ENCODE results near the gene USE1.

DNA sequence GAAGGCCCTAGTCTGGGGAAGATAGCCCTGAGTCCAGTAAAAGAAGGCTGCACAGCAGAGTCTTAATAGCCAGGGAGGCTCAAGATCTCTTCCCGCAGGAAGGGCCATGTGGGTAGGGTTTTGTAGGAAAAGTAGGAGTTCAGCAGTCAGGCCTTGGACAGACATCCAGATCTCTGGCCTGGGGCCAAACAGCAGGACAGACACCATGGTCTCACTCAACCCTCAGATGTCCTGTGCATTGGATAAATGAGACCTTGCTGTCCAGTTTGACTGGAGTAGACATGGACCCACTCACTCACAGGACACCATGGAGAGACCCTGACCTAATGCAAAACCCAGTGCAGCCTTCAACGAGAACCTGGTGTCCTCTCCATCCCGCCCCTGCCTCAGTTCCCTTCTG lies 14.7 kb downstream of the USE1 start:
- TF ChIP-seq, protein P1, sequence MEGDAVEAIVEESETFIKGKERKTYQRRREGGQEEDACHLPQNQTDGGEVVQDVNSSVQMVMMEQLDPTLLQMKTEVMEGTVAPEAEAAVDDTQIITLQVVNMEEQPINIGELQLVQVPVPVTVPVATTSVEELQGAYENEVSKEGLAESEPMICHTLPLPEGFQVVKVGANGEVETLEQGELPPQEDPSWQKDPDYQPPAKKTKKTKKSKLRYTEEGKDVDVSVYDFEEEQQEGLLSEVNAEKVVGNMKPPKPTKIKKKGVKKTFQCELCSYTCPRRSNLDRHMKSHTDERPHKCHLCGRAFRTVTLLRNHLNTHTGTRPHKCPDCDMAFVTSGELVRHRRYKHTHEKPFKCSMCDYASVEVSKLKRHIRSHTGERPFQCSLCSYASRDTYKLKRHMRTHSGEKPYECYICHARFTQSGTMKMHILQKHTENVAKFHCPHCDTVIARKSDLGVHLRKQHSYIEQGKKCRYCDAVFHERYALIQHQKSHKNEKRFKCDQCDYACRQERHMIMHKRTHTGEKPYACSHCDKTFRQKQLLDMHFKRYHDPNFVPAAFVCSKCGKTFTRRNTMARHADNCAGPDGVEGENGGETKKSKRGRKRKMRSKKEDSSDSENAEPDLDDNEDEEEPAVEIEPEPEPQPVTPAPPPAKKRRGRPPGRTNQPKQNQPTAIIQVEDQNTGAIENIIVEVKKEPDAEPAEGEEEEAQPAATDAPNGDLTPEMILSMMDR (conservative IDR thresholded peaks at IDR 0.05; ENCODE audit: low read depth in 2 of 2), result no peak
- TF ChIP-seq POLR2AphosphoS5 (IDR thresholded peaks at IDR 0.05; ENCODE audit: low read depth) (0 out of 2 replicates have a peak, but pooled peaks have one; percentile 34), EZH2 (IDR thresholded peaks at IDR 0.05; ENCODE audit: low read depth, unreplicated experiment) (no peak), ZNF114 (CRISPR knock-in tag; IDR thresholded peaks at IDR 0.05) (no peak), EZH2phosphoT487 (IDR thresholded peaks at IDR 0.05; ENCODE audit: unreplicated experiment) (no peak), JUNB (IDR thresholded peaks at IDR 0.05; ENCODE audit: unreplicated experiment) (no peak), NANOG (IDR thresholded peaks at IDR 0.05; ENCODE audit: borderline replicate concordance) (no peak)
- TF ChIP-seq, protein P2, sequence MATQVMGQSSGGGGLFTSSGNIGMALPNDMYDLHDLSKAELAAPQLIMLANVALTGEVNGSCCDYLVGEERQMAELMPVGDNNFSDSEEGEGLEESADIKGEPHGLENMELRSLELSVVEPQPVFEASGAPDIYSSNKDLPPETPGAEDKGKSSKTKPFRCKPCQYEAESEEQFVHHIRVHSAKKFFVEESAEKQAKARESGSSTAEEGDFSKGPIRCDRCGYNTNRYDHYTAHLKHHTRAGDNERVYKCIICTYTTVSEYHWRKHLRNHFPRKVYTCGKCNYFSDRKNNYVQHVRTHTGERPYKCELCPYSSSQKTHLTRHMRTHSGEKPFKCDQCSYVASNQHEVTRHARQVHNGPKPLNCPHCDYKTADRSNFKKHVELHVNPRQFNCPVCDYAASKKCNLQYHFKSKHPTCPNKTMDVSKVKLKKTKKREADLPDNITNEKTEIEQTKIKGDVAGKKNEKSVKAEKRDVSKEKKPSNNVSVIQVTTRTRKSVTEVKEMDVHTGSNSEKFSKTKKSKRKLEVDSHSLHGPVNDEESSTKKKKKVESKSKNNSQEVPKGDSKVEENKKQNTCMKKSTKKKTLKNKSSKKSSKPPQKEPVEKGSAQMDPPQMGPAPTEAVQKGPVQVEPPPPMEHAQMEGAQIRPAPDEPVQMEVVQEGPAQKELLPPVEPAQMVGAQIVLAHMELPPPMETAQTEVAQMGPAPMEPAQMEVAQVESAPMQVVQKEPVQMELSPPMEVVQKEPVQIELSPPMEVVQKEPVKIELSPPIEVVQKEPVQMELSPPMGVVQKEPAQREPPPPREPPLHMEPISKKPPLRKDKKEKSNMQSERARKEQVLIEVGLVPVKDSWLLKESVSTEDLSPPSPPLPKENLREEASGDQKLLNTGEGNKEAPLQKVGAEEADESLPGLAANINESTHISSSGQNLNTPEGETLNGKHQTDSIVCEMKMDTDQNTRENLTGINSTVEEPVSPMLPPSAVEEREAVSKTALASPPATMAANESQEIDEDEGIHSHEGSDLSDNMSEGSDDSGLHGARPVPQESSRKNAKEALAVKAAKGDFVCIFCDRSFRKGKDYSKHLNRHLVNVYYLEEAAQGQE (IDR thresholded peaks at IDR 0.05; ENCODE audit: unreplicated experiment), result no peak
- TF ChIP-seq, protein P3, sequence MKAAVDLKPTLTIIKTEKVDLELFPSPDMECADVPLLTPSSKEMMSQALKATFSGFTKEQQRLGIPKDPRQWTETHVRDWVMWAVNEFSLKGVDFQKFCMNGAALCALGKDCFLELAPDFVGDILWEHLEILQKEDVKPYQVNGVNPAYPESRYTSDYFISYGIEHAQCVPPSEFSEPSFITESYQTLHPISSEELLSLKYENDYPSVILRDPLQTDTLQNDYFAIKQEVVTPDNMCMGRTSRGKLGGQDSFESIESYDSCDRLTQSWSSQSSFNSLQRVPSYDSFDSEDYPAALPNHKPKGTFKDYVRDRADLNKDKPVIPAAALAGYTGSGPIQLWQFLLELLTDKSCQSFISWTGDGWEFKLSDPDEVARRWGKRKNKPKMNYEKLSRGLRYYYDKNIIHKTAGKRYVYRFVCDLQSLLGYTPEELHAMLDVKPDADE (IDR thresholded peaks at IDR 0.05), result no peak

All from GM23338 (cell line).